GM12872 (cell line): Measurements from ENCODE around the gene KIF26B.

Source experiments
- CTCF ChIP-seq: IDR thresholded peaks from 3 replicates; pipeline ENCODE4 v1.5.1; 2011; ENCODE audit warnings: low read depth, mild to moderate bottlenecking, low read length, moderate library complexity; ENCODE audit not compliant: insufficient read depth

KIF26B gene

GRCh38 chr1:245166471-245166885, 11.7 kb downstream of the KIF26B start:
- no peak for TF ChIP-seq CTCF

- TF ChIP-seq CTCF, result no peak
Measured at GRCh38 chr1:245168086-245168485, 13.3 kb downstream of the KIF26B start.

- no peak for TF ChIP-seq CTCF
Measured at GRCh38 chr1:245168906-245169305, 14.1 kb downstream of the KIF26B start.

GRCh38 chr1:245169376-245169775, 14.6 kb downstream of the KIF26B start:
- no peak for TF ChIP-seq CTCF

- no peak for TF ChIP-seq CTCF
Measured at GRCh38 chr1:245172026-245172425, 17.2 kb downstream of the KIF26B start.

GRCh38 chr1:245172829-245173228, 18.0 kb downstream of the KIF26B start:
- TF ChIP-seq CTCF, result no peak

GRCh38 chr1:245173446-245174211, 18.8 kb downstream of the KIF26B start:
- TF ChIP-seq CTCF, result no peak
